Keratinocyte (primary cell): Measurements from ENCODE around the gene KIF20A.
"Not testable (repeated sequence)": the region's sequence is repeated elsewhere in the genome, so short reads cannot be mapped to it uniquely, and the experiment has no call there.

Experiments
- EZH2 ChIP-seq: IDR thresholded peaks from one replicate; pipeline ENCODE4 v1.6.1; 2012; ENCODE audit warnings: inconsistent platforms, mild to moderate bottlenecking, low read length, moderate library complexity
- TF ChIP-seq, protein P1 (sequence below), 3 experiments: IDR thresholded peaks in 1 of 3; conservative IDR thresholded peaks in 1 of 3; optimal IDR thresholded peaks in 1 of 3; 2 replicates in 2 of 3; 3 replicates in 1 of 3; pipeline versions ENCODE3 to v1.5.1; 2011; ENCODE audit warnings: low read length in 3 of 3, mild to moderate bottlenecking in 3 of 3, moderate library complexity in 2 of 3, control low read depth in 1 of 3, inconsistent platforms in 1 of 3; ENCODE audit not compliant: insufficient read depth in 2 of 3; ENCODE audit errors: extremely low read depth in 1 of 3

DNA sequence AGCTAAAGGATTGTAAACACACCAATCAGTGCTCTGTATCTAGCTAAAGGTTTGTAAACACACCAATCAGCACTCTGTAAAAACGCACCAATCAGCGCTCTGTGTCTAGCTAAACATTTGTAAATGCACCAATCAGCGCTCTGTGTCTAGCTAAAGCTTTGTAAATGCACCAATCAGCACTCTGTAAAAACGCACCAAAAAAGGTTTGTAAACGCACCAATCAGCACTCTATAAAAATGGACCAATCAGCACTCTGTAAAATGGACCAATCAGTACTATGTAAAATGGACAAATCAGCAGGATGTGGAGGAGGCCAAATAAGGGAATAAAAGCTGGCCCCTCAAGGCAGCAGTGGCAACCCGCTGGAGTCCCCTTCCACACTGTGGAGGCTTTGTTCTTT, 35.3 kb upstream of the KIF20A start:
- TF ChIP-seq, protein P1, sequence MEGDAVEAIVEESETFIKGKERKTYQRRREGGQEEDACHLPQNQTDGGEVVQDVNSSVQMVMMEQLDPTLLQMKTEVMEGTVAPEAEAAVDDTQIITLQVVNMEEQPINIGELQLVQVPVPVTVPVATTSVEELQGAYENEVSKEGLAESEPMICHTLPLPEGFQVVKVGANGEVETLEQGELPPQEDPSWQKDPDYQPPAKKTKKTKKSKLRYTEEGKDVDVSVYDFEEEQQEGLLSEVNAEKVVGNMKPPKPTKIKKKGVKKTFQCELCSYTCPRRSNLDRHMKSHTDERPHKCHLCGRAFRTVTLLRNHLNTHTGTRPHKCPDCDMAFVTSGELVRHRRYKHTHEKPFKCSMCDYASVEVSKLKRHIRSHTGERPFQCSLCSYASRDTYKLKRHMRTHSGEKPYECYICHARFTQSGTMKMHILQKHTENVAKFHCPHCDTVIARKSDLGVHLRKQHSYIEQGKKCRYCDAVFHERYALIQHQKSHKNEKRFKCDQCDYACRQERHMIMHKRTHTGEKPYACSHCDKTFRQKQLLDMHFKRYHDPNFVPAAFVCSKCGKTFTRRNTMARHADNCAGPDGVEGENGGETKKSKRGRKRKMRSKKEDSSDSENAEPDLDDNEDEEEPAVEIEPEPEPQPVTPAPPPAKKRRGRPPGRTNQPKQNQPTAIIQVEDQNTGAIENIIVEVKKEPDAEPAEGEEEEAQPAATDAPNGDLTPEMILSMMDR (optimal IDR thresholded peaks at IDR 0.05 in 1 of 3, IDR thresholded peaks at IDR 0.05 in 1 of 3, conservative IDR thresholded peaks at IDR 0.05 in 1 of 3; ENCODE audit: extremely low read depth in 1 of 3, insufficient read depth in 2 of 3, low read length in 3 of 3): not testable (repeated sequence)
- not testable (repeated sequence) for TF ChIP-seq EZH2
